Activated T-cell treated with anti-CD3 and anti-CD28 coated beads for 48 hours (primary cell): ENCODE data around the gene ZNF566.
"Not testable (repeated sequence)": the region's sequence is repeated elsewhere in the genome, so short reads cannot be mapped to it uniquely, and the experiment has no call there.

Experiments used
- DNase-seq: peaks from one replicate; pipeline ENCODE4 v3.0.0-alpha.2; 2020; ENCODE audit warnings: low read depth

The ZNF566 gene

GRCh38 chr19:36489118-36489919, at the start of gene ZNF566:
ZNF566 (minus strand) TSS chr19:36489561; CDS start chr19:36476557, 13,004 bp downstream.
- DNase-seq = peak; percentile 90

- DNase-seq = peak; percentile 9
Measured at GRCh38 chr19:36528921-36529518, 39.7 kb upstream of the ZNF566 start.

GRCh38 chr19:36528194-36528920, 39.0 kb upstream of the ZNF566 start, which contains the start of gene ZNF260:
ZNF260 (minus strand) TSS chr19:36528271; CDS start chr19:36515238, 13,033 bp downstream.
- peak; percentile 90 for DNase-seq

- DNase-seq = no peak
Measured at GRCh38 chr19:36527873-36528193, 38.5 kb upstream of the ZNF566 start.

- DNase-seq = no peak
Measured at GRCh38 chr19:36527341-36527740, 38.0 kb upstream of the ZNF566 start.

- no peak for DNase-seq
Measured at GRCh38 chr19:36526581-36526980, 37.2 kb upstream of the ZNF566 start.

- no peak for DNase-seq
Measured at GRCh38 chr19:36524617-36525016, 35.3 kb upstream of the ZNF566 start.

DNA sequence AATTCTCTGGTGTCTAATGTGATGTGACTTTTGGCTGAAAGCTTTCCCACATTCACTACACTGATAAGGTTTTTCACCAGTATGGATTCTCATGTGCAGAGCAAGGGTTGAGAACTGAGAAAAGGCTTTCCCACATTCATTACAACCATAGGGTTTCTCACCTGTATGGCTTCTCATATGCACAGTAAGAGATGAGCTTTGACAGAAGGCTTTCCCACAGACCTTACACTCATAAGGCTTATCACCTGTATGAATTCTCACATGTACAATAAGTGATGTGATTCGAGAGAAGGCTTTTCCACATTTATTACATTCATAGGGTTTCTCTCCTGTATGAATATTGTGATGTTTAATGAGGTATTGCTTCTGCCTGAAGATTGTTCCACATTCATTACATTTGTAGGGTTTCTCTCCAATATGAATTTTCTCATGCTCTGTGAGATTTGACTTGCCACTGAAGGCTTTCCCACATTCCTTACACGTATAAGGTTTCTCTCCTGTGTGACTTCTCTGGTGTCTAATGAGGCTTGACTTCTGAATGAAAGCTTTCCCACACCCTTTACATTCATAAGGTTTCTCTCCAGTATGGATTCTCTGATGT, 24.8 kb upstream of the ZNF566 start:
- DNase-seq = no peak

GRCh38 chr19:36508325-36508724, 19.0 kb upstream of the ZNF566 start:
- no peak for DNase-seq

DNA sequence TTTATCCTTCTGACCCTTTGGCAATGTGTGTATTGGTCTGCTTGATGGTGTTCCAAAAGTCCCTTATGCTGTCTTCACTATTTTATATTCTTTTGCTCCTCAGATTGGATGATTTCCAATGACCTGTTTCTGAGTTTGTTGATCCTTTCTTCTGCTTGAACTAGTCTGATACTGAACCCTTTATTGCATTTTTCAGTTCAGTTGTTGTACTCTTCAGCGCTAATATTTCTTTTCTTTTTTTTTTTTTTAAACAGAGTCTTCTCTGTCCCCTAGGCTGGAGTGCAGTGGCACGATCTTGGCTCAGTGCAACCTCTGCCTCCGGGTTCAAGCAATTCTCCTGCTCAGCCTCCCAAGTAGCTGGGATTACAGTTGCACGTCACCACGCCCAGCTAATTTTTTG, 12.6 kb upstream of the ZNF566 start:
- no peak for DNase-seq

DNA sequence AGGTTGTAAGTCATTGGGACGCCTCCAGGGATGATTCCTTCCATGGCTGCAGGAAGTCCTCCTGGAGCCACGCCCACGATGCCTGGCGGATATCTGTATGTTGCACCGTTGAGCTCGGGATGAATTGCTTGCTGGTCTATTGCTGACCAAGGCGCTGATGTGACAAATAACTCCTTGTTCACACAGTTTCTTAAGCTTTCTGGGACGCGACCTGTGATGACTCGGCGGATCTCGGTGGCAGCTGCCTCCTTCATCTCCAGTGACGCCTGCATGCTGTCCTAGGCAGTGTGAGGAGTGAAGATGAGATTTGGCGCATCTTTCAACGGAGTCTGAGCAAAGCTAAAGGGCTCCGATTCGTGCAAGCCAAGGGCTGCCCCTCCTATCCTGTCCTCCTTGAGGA, 7.6 kb upstream of the ZNF566 start:
- no peak for DNase-seq

GRCh38 chr19:36492689-36493453, 3.5 kb upstream of the ZNF566 start:
- DNase-seq = peak; percentile 15

DNA sequence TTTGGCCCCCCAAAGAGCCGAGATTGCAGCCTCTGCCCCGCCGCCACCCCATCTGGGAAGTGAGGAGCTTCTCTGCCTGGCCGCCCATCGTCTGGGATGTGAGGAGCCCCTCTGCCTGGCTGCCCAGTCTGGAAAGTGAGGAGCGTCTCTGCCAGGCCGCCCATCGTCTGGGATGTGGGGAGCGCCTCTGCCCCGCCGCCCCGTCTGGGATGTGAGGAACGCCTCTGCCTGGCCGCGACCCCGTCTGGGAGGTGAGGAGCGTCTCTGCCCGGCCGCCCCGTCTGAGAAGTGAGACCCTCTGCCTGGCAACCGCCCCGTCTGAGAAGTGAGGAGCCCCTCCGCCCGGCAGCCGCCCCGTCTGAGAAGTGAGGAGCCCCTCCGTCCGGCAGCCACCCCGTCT, 1.5 kb upstream of the ZNF566 start:
- not testable (repeated sequence) for DNase-seq

GRCh38 chr19:36489920-36490415, 607 bp upstream of the ZNF566 start:
- peak; percentile 61 for DNase-seq

GRCh38 chr19:36488846-36489117, 579 bp downstream of the ZNF566 start:
- DNase-seq = no peak

GRCh38 chr19:36488118-36488845, 1.1 kb downstream of the ZNF566 start:
- DNase-seq = no peak

DNA sequence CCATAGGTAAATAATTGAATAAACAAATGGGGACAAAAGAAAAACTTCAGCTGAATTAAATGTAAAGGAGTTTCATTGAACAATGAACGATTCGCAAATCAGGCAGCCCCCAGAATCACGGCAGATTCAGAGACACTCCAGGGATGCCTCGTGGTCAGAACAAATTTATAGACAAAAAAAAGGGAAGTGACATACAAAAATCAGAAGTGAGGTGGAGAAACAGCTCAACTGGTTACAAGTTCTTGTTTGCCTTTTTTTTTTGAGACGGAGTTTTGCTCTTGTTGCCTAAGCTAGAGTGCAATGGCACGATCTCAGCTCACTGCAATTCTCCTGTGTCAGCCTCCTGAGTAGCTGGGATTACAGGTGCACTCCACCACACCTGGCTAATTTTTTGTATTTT, 5.7 kb downstream of the ZNF566 start:
- DNase-seq = no peak

DNA sequence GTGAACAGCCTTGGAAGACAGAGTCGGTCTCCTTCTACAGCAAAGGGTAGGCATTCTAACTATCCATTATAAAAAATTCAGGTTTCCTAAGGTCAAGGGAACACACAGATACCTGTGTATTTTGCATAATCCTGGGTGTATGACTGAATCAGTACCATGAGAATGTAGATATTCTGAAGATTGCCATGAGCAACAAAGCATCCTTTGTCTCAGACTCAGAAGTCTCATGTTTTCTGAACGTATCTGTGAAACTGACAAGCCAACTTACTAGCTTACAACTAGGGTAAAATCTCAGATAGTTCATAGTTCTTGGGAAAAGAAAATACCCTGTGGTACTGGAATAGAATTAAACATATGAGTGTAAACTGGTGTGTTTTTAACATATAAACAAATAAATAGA, 6.5 kb downstream of the ZNF566 start:
- no peak for DNase-seq

GRCh38 chr19:36460046-36460445, 29.3 kb downstream of the ZNF566 start:
- DNase-seq = no peak

GRCh38 chr19:36456831-36457230, 32.5 kb downstream of the ZNF566 start:
- DNase-seq = no peak

GRCh38 chr19:36449059-36449670, 40.2 kb downstream of the ZNF566 start:
- no peak for DNase-seq
